Fibroblast of lung (primary cell): ENCODE data around the gene RBM20.

Source experiments
- EZH2 ChIP-seq: IDR thresholded peaks from 2 replicates; pipeline ENCODE4 v1.5.1; 2012; ENCODE audit warnings: low read length, control low read depth, mild to moderate bottlenecking; ENCODE audit errors: missing control alignments
- TF ChIP-seq, protein P1 (sequence below), 2 donors: IDR thresholded peaks in 1 of 2; conservative IDR thresholded peaks in 1 of 2; 1 replicate in 1 of 2; 2 replicates in 1 of 2; pipeline ENCODE4 v1.5.1; 2011 to 2012; ENCODE audit warnings: low read length in 2 of 2, control low read depth in 1 of 2, inconsistent platforms in 1 of 2, low read depth in 1 of 2, mild to moderate bottlenecking in 1 of 2

DNA sequence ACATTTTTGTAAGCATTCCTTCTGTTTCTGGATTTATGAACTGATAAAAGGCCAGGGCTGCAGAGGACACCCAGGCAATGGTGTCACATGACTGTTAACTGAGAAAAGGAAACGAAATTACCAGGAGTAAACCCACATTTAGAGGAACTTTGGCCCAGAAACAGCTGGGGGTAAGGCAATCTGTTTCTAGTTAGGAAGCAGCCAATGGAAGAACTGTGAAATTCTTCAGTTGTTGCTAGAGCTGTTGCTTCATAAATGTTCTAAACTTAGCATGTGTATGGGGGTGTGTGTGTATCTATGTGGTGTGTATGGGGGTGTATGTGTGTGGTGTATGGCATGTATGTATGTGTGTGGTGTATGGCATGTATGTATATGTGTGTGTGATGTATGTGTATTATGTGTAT is 215.8 kb downstream of the RBM20 start:
- TF ChIP-seq, protein P1, sequence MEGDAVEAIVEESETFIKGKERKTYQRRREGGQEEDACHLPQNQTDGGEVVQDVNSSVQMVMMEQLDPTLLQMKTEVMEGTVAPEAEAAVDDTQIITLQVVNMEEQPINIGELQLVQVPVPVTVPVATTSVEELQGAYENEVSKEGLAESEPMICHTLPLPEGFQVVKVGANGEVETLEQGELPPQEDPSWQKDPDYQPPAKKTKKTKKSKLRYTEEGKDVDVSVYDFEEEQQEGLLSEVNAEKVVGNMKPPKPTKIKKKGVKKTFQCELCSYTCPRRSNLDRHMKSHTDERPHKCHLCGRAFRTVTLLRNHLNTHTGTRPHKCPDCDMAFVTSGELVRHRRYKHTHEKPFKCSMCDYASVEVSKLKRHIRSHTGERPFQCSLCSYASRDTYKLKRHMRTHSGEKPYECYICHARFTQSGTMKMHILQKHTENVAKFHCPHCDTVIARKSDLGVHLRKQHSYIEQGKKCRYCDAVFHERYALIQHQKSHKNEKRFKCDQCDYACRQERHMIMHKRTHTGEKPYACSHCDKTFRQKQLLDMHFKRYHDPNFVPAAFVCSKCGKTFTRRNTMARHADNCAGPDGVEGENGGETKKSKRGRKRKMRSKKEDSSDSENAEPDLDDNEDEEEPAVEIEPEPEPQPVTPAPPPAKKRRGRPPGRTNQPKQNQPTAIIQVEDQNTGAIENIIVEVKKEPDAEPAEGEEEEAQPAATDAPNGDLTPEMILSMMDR (conservative IDR thresholded peaks at IDR 0.05 in 1 of 2, IDR thresholded peaks at IDR 0.05 in 1 of 2; ENCODE audit: low read depth in 1 of 2, low read length in 2 of 2), result no peak
- no peak for TF ChIP-seq EZH2
